ENCODE measurements around the gene GNPAT. TPM values are rescaled to one million over a fixed set of nuclear protein-coding genes. Genes with fewer than 3 reads are reported as not detected.

Gene GNPAT
- total and polyA plus RNA-seq, 2 of the 8 experiments (the other 6 are each of a cell fraction or from before 2014, with no cell fraction given): 22.9 to 47.4 TPM

- no peaks in the 10 kb centered on the region for H3K9me3 ChIP-seq (ENCODE audit: insufficient read depth in 2 of 2, low read depth in 1 of 2, low read length in 1 of 2)
- WGBS, 2 experiments (ENCODE audit: extremely low coverage in 1 of 2, insufficient coverage in 1 of 2, insufficient read length in 1 of 2, insufficient replicate concordance in 2 of 2, low coverage in 1 of 2, low lambda C conversion rate in 2 of 2, missing lambda C conversion rate in 1 of 2): 86% methylated on average over 8 of the region's 8 CpGs; no CpG with 5 or more reads in 1 of the 2 experiments
- H2AK5ac ChIP-seq (ENCODE audit: low read depth, low read length): no peak overlapping the region
- CTCF ChIA-PET (ENCODE audit: partially characterized antibody): interaction anchor here (0.5 to 0.7 kb wide), 2 partner anchors 13 to 237 kb away, joined by 3 read pairs; no protein-coding TSS in a partner anchor
- no peak overlapping the region for H3K4me3 ChIP-seq (ENCODE audit: extremely low read depth in 1 of 4, insufficient read depth in 2 of 4, low read depth in 3 of 4, low read length in 4 of 4)
- H3K14ac ChIP-seq (ENCODE audit: insufficient read length): no peak overlapping the region
- no peaks in the 10 kb centered on the region for H3K79me2 ChIP-seq (ENCODE audit: control insufficient read depth in 1 of 2, insufficient read depth in 2 of 2, low read length in 2 of 2)
- H3K4ac ChIP-seq (replicated peaks; ENCODE audit: insufficient read length, low read depth, low read length): no peak overlapping the region
- H3K4me2 ChIP-seq (ENCODE audit: insufficient read depth in 1 of 2, low read depth in 2 of 2, low read length in 2 of 2): no peak overlapping the region
- peaks cover 2 to 45% (median 18%) of the 10 kb centered on the region in 4 experiments; a peak in 7 of 8 replicates for H3K36me3 ChIP-seq (ENCODE audit: control insufficient read depth in 2 of 4, insufficient read depth in 4 of 4, low read length in 3 of 4)
- H2BK5ac ChIP-seq (ENCODE audit: low read depth, low read length): no peak overlapping the region
- TF ChIP-seq TAF1 (IDR thresholded peaks at IDR 0.05; ENCODE audit: low read depth, low read length) (no peak), EGR1 (IDR thresholded peaks at IDR 0.05; ENCODE audit: borderline replicate concordance, low read depth, low read length) (no peak), ZNF274 (IDR thresholded peaks at IDR 0.05; ENCODE audit: borderline replicate concordance, extremely low read depth, low read length) (no peak), RXRA (IDR thresholded peaks at IDR 0.05; ENCODE audit: insufficient read depth, low read depth, low read length) (no peak), SIN3A (conservative IDR thresholded peaks at IDR 0.05 in 1 of 2, IDR thresholded peaks at IDR 0.05 in 1 of 2; ENCODE audit: low read depth in 1 of 2, low read length in 2 of 2) (no peak), SIX5 (IDR thresholded peaks at IDR 0.05; ENCODE audit: low read depth, low read length) (no peak), SP1 (IDR thresholded peaks at IDR 0.05; ENCODE audit: low read depth, low read length) (no peak), HDAC6 (IDR thresholded peaks at IDR 0.05; ENCODE audit: low read depth, low read length) (no peak), BCL11A (IDR thresholded peaks at IDR 0.05; ENCODE audit: low read depth in 2 of 2, low read length in 2 of 2) (no peak), KDM5A (IDR thresholded peaks at IDR 0.05; ENCODE audit: low read length) (no peak), POLR2AphosphoS5 (IDR thresholded peaks at IDR 0.05; ENCODE audit: low read depth, low read length) (no peak), BACH1 (IDR thresholded peaks at IDR 0.05; ENCODE audit: low read length) (no peak), POLR2A (IDR thresholded peaks at IDR 0.05; ENCODE audit: control extremely low read depth in 1 of 2, low read depth in 2 of 2, low read length in 2 of 2) (no peak), TAF7 (optimal IDR thresholded peaks at IDR 0.05; ENCODE audit: borderline replicate concordance, low read depth, low read length) (no peak)
- no peak overlapping the region for H3K23ac ChIP-seq (ENCODE audit: insufficient read length)
- no peaks in the 10 kb centered on the region for H3K79me1 ChIP-seq (ENCODE audit: low read depth, low read length)
- H4K91ac ChIP-seq (replicated peaks; ENCODE audit: insufficient read length, low read length): no peak overlapping the region
- no peak overlapping the region for H3K56ac ChIP-seq (replicated peaks; ENCODE audit: insufficient read length, low read depth, low read length)
- no peak overlapping the region for H2BK15ac ChIP-seq (ENCODE audit: low read length)
- no peak overlapping the region for H2BK20ac ChIP-seq (ENCODE audit: low read length)
- H4K20me1 ChIP-seq (replicated peaks in 1 of 2; ENCODE audit: control insufficient read depth in 1 of 2, insufficient read depth in 2 of 2, low read length in 2 of 2): no peaks in the 10 kb centered on the region
- H2AFZ ChIP-seq (ENCODE audit: low read length): no peak overlapping the region
- H3K9ac ChIP-seq (replicated peaks in 1 of 4; ENCODE audit: extremely low read depth in 1 of 4, low read depth in 3 of 4, low read length in 3 of 4): no peak overlapping the region
- H2BK12ac ChIP-seq (ENCODE audit: low read depth, low read length): no peak overlapping the region
- H4K5ac ChIP-seq (ENCODE audit: insufficient read length, low read depth, low read length): no peak overlapping the region
- H3K4me1 ChIP-seq (replicated peaks in 1 of 4; ENCODE audit: control insufficient read depth in 3 of 4, insufficient read depth in 4 of 4, low read length in 3 of 4): no peaks in the 10 kb centered on the region
- POLR2A ChIA-PET (ENCODE audit: partially characterized antibody): no interaction called here
- H3K27ac ChIP-seq (ENCODE audit: low read depth, low read length): no peak overlapping the region
- H3K23me2 ChIP-seq (ENCODE audit: low read depth, low read length): no peaks in the 10 kb centered on the region
- H2BK120ac ChIP-seq (replicated peaks; ENCODE audit: low read depth, low read length): no peak overlapping the region
- no peak overlapping the region for H4K8ac ChIP-seq (ENCODE audit: extremely low read depth, insufficient read depth, low read length)
- no peak for DNase-seq (ENCODE audit: low read depth in 1 of 2, low spot score in 2 of 2)
- H3K18ac ChIP-seq (ENCODE audit: extremely low read depth, low read length): no peak overlapping the region
- H3K27me3 ChIP-seq (replicated peaks in 1 of 4; ENCODE audit: control insufficient read depth in 3 of 4, extremely low read depth in 1 of 4, insufficient read depth in 3 of 4, low read length in 3 of 4): no peaks in the 10 kb centered on the region
- no peak for FAIRE-seq
Observed at GRCh38 chr1:231274119-231274825, 33.3 kb downstream of the GNPAT start.
